Measurements from ENCODE around the gene PROCA1.
A peak's percentile ranks its signal among the peaks of the same experiment; 100 is the strongest.
"Not testable (repeated sequence)": the region's sequence is repeated elsewhere in the genome, so short reads cannot be mapped to it uniquely, and the experiment has no call there.

Gene PROCA1

GRCh38 chr17:28744104-28744971 is 32.6 kb upstream of the PROCA1 start:
- no peak for DNase-seq

GRCh38 chr17:28743243-28744103 is 31.8 kb upstream of the PROCA1 start, which contains the start of gene TRAF4:
TSS of gene TRAF4 (plus strand) at chr17:28744011. CDS start at chr17:28744113, 102 bp downstream.
- peak; percentile 82 for DNase-seq

- no peak for DNase-seq
These were observed 30.0 kb upstream of the PROCA1 start for GRCh38 chr17:28741358-28742349.

GRCh38 chr17:28740406-28741357 is 29.0 kb upstream of the PROCA1 start:
- no peak for DNase-seq

GRCh38 chr17:28738680-28739384 is 27.1 kb upstream of the PROCA1 start:
- no peak for DNase-seq

GRCh38 chr17:28737770-28738679 is 26.3 kb upstream of the PROCA1 start:
- no peak for DNase-seq

- no peak for DNase-seq
These were observed 25.6 kb upstream of the PROCA1 start for GRCh38 chr17:28737316-28737715.

- DNase-seq, result not testable (repeated sequence)
These were observed 24.5 kb upstream of the PROCA1 start for GRCh38 chr17:28735913-28736769.

GRCh38 chr17:28735242-28735722 is 23.6 kb upstream of the PROCA1 start:
- DNase-seq, result no peak

GRCh38 chr17:28734712-28735241 is 23.1 kb upstream of the PROCA1 start:
- no peak for DNase-seq

GRCh38 chr17:28733346-28733745 is 21.7 kb upstream of the PROCA1 start:
- DNase-seq, result no peak

- DNase-seq, result no peak
These were observed 18.3 kb upstream of the PROCA1 start for GRCh38 chr17:28729950-28730330.

- DNase-seq, result peak; percentile 85
These were observed 16.9 kb upstream of the PROCA1 start, which contains the start of gene NEK8 for GRCh38 chr17:28728364-28729200. TSS of gene NEK8 (plus strand) at chr17:28728788. CDS start at chr17:28728814, 26 bp downstream.

GRCh38 chr17:28726627-28727491 is 15.2 kb upstream of the PROCA1 start:
- DNase-seq, result peak; percentile 92

GRCh38 chr17:28726226-28726626 is 14.5 kb upstream of the PROCA1 start, which contains the start of gene TLCD1:
TSS of gene TLCD1 (minus strand) at chr17:28726233. CDS start at chr17:28726097, 136 bp downstream.
- DNase-seq, result peak; percentile 50
